Gastrocnemius medialis (tissue), 4 donors: ENCODE data around the gene B3GNT9. TPM values are rescaled to one million over a fixed set of nuclear protein-coding genes. Genes with fewer than 3 reads are reported as not detected.

Experiments used
- ATAC-seq, 2 donors: fragments of 150-250 bp; one replicate each; pipeline ENCODE4 v1.9.1; 2016
- DNase-seq, 2 donors: peaks; one replicate each; pipeline ENCODE4 v3.0.0-alpha.2; 2019
- H3K27ac ChIP-seq, 4 donors: fragments of 200-600 bp; sonication (generic); 1 replicate in 1 of 4; 2 replicates in 3 of 4; pipeline ENCODE4 v1.5.1; 2016 to 2018; ENCODE audit warnings: mild to moderate bottlenecking in 2 of 4, moderate library complexity in 1 of 4
- H3K27me3 ChIP-seq, 3 donors: fragments of 200-600 bp; sonication (generic) in 2 of 3; 1 replicate in 1 of 3; 2 replicates in 2 of 3; pipeline versions ENCODE4 v1.5.1 to v1.6.0; 2016 to 2019; ENCODE audit warnings: mild to moderate bottlenecking in 1 of 3, moderate library complexity in 1 of 3
- H3K36me3 ChIP-seq, 2 donors: fragments of 200-600 bp; sonication (generic) in 1 of 2; one replicate each; pipeline ENCODE4 v1.5.1; 2017 to 2018
- H3K4me1 ChIP-seq, 2 donors: fragments of 200-600 bp; sonication (generic) in 1 of 2; one replicate each; pipeline ENCODE4 v1.5.1; 2016 to 2017; ENCODE audit warnings: mild to moderate bottlenecking in 2 of 2
- H3K4me3 ChIP-seq, 4 donors: fragments of 200-600 bp; sonication (generic) in 3 of 4; 1 replicate in 1 of 4; 2 replicates in 3 of 4; pipeline ENCODE4 v1.5.1; 2016 to 2019; ENCODE audit warnings: mild to moderate bottlenecking in 2 of 4
- H3K9me3 ChIP-seq, 3 donors: fragments of 200-600 bp; sonication (generic) in 2 of 3; 1 replicate in 1 of 3; 2 replicates in 2 of 3; pipeline ENCODE4 v1.5.1; 2016 to 2019
- CTCF ChIP-seq, 5 experiments: fragments of 450-650 bp in 3 of 5; fragments of 200-600 bp in 2 of 5; sonication (generic) in 2 of 5; IDR thresholded peaks in 4 of 5; conservative IDR thresholded peaks in 1 of 5; 1 replicate in 4 of 5; 2 replicates in 1 of 5; pipeline ENCODE4 v1.5.1; 2016 to 2019; ENCODE audit warnings: antibody characterized with exemption in 5 of 5, mild to moderate bottlenecking in 3 of 5, moderate library complexity in 3 of 5
- POLR2A ChIP-seq, 2 donors: fragments of 450-650 bp; IDR thresholded peaks; one replicate each; pipeline ENCODE4 v1.6.1; 2017; ENCODE audit warnings: antibody characterized with exemption in 2 of 2, mild to moderate bottlenecking in 2 of 2, moderate library complexity in 2 of 2
- in situ Hi-C, 4 donors: fragments of 200-750 bp; cut with MboI; loops; one replicate each; pipeline versions ENCODE4 v1.15.0 to v1.8.0; 2017; ENCODE audit warnings: low sequenced_read_pairs in 4 of 4
- intact Hi-C: fragments of 100-400 bp; cut with DNase I; formaldehyde crosslinking; loops from one replicate; pipeline ENCODE4 v1.15.1; 2023; ENCODE audit warnings: low total_unique reads
- total RNA-seq, 4 donors: library from RNA; depleted of rRNA; stranded (reverse); fragments of >200 nt; gene quantifications; one replicate each; pipeline versions ENCODE4 v1.1.0 to v1.2.3, GENCODE V29; 2016

The B3GNT9 gene
- total RNA-seq, 4 donors from 2014 or later = 1.5 to 3.1 (median 2.6) TPM

GRCh38 chr16:67198238-67198734, 47.5 kb upstream of the B3GNT9 start:
- Histone ChIP-seq H3K4me1 (peaks cover 7 to 18% of the 10 kb centered on the region in 2 donors), H3K27me3 (no peaks in the 10 kb centered on the region), H3K36me3 (peaks cover 3 to 57% of the 10 kb centered on the region in 2 donors), H3K27ac (peak overlapping the region in 1 of 4 donors; percentile 27), H3K9me3 (no peaks in the 10 kb centered on the region), H3K4me3 (no peak overlapping the region)
- in situ Hi-C loops (no loop called here), intact Hi-C loops (no loop called here)
- peak in 1 of 2 donors; percentile 50 for DNase-seq
- ATAC-seq = peak; percentile 33 to 54
- peak; percentile 27 to 60 (median 49) for TF ChIP-seq CTCF (IDR thresholded peaks at IDR 0.05 in 4 of 5, conservative IDR thresholded peaks at IDR 0.05 in 1 of 5)
- no peak for TF ChIP-seq POLR2A (IDR thresholded peaks at IDR 0.05)

DNA sequence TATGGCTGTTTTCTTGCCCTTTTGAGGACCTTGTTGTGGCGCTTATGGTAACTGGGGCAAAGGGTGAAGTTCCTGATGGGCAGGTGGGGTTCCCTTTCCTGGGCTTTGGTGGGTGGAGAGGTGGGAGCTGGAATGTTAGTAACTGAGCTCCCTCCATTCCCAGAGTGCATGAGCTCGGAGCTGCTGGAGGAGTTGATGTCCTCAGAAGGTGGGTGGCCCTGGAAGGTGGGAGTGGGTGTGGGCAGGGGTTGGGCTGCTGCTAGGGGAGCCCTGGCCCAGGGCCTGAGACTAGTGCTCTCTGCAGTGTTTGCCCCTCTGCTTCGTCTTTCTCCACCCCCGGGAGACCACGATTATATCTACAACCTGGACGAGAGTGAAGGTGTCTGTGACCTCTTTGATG, 46.9 kb upstream of the B3GNT9 start:
- Histone ChIP-seq H3K4me1 (peaks cover 13 to 24% of the 10 kb centered on the region in 2 donors), H3K9me3 (no peaks in the 10 kb centered on the region), H3K4me3 (no peak overlapping the region), H3K27me3 (no peaks in the 10 kb centered on the region), H3K27ac (no peak overlapping the region), H3K36me3 (peaks cover 3 to 54% of the 10 kb centered on the region in 2 donors)
- DNase-seq (no peak), ATAC-seq (no peak)
- in situ Hi-C loops = no loop called here
- TF ChIP-seq CTCF (IDR thresholded peaks at IDR 0.05 in 4 of 5, conservative IDR thresholded peaks at IDR 0.05 in 1 of 5) = no peak
- TF ChIP-seq POLR2A (IDR thresholded peaks at IDR 0.05) = no peak
- intact Hi-C loops = no loop called here

GRCh38 chr16:67196881-67197280, 46.1 kb upstream of the B3GNT9 start:
- ATAC-seq (no peak), DNase-seq (no peak)
- Histone ChIP-seq H3K9me3 (no peaks in the 10 kb centered on the region), H3K4me1 (peaks cover 15 to 27% of the 10 kb centered on the region in 2 donors), H3K27ac (no peak overlapping the region), H3K4me3 (no peak overlapping the region), H3K27me3 (no peaks in the 10 kb centered on the region), H3K36me3 (peaks cover 3 to 46% of the 10 kb centered on the region in 2 donors)
- in situ Hi-C loops = no loop called here
- intact Hi-C loops = no loop called here
- TF ChIP-seq CTCF (IDR thresholded peaks at IDR 0.05 in 4 of 5, conservative IDR thresholded peaks at IDR 0.05 in 1 of 5) (no peak), POLR2A (IDR thresholded peaks at IDR 0.05) (no peak)

- peaks cover 22 to 36% of the 10 kb centered on the region in 2 donors for H3K4me1 ChIP-seq
- H3K36me3 ChIP-seq = peaks cover 3 to 42% of the 10 kb centered on the region in 2 donors
- in situ Hi-C loops = no loop called here
- no peak overlapping the region for H3K4me3 ChIP-seq
- intact Hi-C loops = no loop called here
- no peak overlapping the region for H3K27ac ChIP-seq
- DNase-seq (no peak), ATAC-seq (no peak)
- TF ChIP-seq CTCF (IDR thresholded peaks at IDR 0.05 in 4 of 5, conservative IDR thresholded peaks at IDR 0.05 in 1 of 5) (no peak), POLR2A (IDR thresholded peaks at IDR 0.05) (no peak)
- no peaks in the 10 kb centered on the region for H3K27me3 ChIP-seq
- no peaks in the 10 kb centered on the region for H3K9me3 ChIP-seq
Observed at GRCh38 chr16:67195676-67196075, 44.9 kb upstream of the B3GNT9 start.

DNA sequence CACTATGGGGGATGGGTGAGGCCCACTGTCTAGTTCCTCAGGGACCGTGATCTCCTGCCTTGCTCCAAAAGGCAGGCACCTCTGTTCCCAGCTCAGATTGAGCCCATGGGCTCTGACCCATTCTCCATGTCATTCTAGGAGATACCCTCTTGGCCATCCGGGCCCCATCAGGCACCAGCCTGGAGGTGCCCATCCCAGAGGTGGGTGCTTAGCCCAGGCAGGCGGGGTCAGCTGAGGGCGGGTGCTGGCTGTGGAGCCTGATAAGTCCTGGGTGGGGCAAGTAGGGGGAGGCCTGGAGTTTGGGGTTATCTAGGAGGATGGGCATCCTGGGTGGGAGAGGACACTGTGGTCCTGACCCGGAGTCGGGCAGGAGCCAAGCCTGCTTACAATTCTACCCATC, 43.5 kb upstream of the B3GNT9 start:
- H3K4me3 ChIP-seq = no peak overlapping the region
- no peak for TF ChIP-seq CTCF (IDR thresholded peaks at IDR 0.05 in 4 of 5, conservative IDR thresholded peaks at IDR 0.05 in 1 of 5)
- no peak for TF ChIP-seq POLR2A (IDR thresholded peaks at IDR 0.05)
- no peaks in the 10 kb centered on the region for H3K9me3 ChIP-seq
- ATAC-seq = no peak
- intact Hi-C loops (no loop called here), in situ Hi-C loops (no loop called here)
- no peaks in the 10 kb centered on the region for H3K27me3 ChIP-seq
- no peak overlapping the region for H3K27ac ChIP-seq
- no peak for DNase-seq
- H3K4me1 ChIP-seq = peaks cover 22 to 39% of the 10 kb centered on the region in 2 donors
- peaks cover 3 to 42% of the 10 kb centered on the region in 2 donors for H3K36me3 ChIP-seq
